ENCODE data around the gene DSCAML1.
A peak's percentile ranks its signal among the peaks of the same experiment; 100 is the strongest.
"Not testable (repeated sequence)": the region's sequence is repeated elsewhere in the genome, so short reads cannot be mapped to it uniquely, and the experiment has no call there.

Gene DSCAML1

GRCh38 chr11:117407016-117407415 lies 390.0 kb downstream of the DSCAML1 start:
- DNase-seq (ENCODE audit: low read depth), result no peak

- DNase-seq (ENCODE audit: low read depth), result not testable (repeated sequence)
Measured at GRCh38 chr11:117405898-117406297, 391.1 kb downstream of the DSCAML1 start.

GRCh38 chr11:117399100-117399840 lies 397.7 kb downstream of the DSCAML1 start:
- not testable (repeated sequence) for DNase-seq (ENCODE audit: low read depth)

GRCh38 chr11:117398618-117399017 lies 398.4 kb downstream of the DSCAML1 start:
- not testable (repeated sequence) for DNase-seq (ENCODE audit: low read depth)

GRCh38 chr11:117396970-117397369 lies 400.0 kb downstream of the DSCAML1 start:
- DNase-seq (ENCODE audit: low read depth), result no peak

GRCh38 chr11:117395476-117395875 lies 401.5 kb downstream of the DSCAML1 start:
- no peak for DNase-seq (ENCODE audit: low read depth)

GRCh38 chr11:117394221-117394925 lies 402.6 kb downstream of the DSCAML1 start:
- no peak for DNase-seq (ENCODE audit: low read depth)

GRCh38 chr11:117392979-117393378 lies 404.0 kb downstream of the DSCAML1 start:
- DNase-seq (ENCODE audit: low read depth), result no peak

GRCh38 chr11:117392001-117392690 lies 404.9 kb downstream of the DSCAML1 start:
- DNase-seq (ENCODE audit: low read depth), result no peak

GRCh38 chr11:117391181-117391580 lies 405.8 kb downstream of the DSCAML1 start:
- no peak for DNase-seq (ENCODE audit: low read depth)

GRCh38 chr11:117390743-117391142 lies 406.3 kb downstream of the DSCAML1 start:
- no peak for DNase-seq (ENCODE audit: low read depth)

GRCh38 chr11:117387992-117388755 lies 408.8 kb downstream of the DSCAML1 start:
- DNase-seq (ENCODE audit: low read depth), result no peak

GRCh38 chr11:117385906-117386305 lies 411.1 kb downstream of the DSCAML1 start:
- no peak for DNase-seq (ENCODE audit: low read depth)

GRCh38 chr11:117385471-117385870 lies 411.5 kb downstream of the DSCAML1 start:
- DNase-seq (ENCODE audit: low read depth), result no peak

GRCh38 chr11:117384045-117384444 lies 413.0 kb downstream of the DSCAML1 start:
- DNase-seq (ENCODE audit: low read depth), result peak; percentile 20

GRCh38 chr11:117382746-117383145 lies 414.3 kb downstream of the DSCAML1 start:
- DNase-seq (ENCODE audit: low read depth), result no peak

- no peak for DNase-seq (ENCODE audit: low read depth)
Measured at GRCh38 chr11:117381481-117382387, 415.3 kb downstream of the DSCAML1 start.

GRCh38 chr11:117380676-117381075 lies 416.3 kb downstream of the DSCAML1 start:
- DNase-seq (ENCODE audit: low read depth), result no peak

GRCh38 chr11:117378976-117379865 lies 417.8 kb downstream of the DSCAML1 start:
- DNase-seq (ENCODE audit: low read depth), result no peak
